CD4-positive, alpha-beta T cell treated with Interleukin-15 for 4 hours (primary cell): ENCODE data around the gene ZNF514.
A peak's percentile ranks its signal among the peaks of the same experiment; 100 is the strongest.
"Not testable (repeated sequence)": the region's sequence is repeated elsewhere in the genome, so short reads cannot be mapped to it uniquely, and the experiment has no call there.

Source experiments
- DNase-seq: peaks from one replicate; pipeline ENCODE4 v3.0.0-alpha.2; 2020; ENCODE audit warnings: low spot score

The ZNF514 gene

GRCh38 chr2:95122197-95122551 is 37.5 kb downstream of the ZNF514 start:
- DNase-seq = no peak

GRCh38 chr2:95121407-95122196 is 38.0 kb downstream of the ZNF514 start, which contains the start of gene MRPS5:
MRPS5 (minus strand) TSS chr2:95121808; CDS start chr2:95121791, 17 bp downstream.
- peak; percentile 83 for DNase-seq

- no peak for DNase-seq
These were observed 38.6 kb downstream of the ZNF514 start for GRCh38 chr2:95121093-95121406.

- DNase-seq = peak; percentile 77
These were observed 44.2 kb downstream of the ZNF514 start for GRCh38 chr2:95115418-95115817.

GRCh38 chr2:95113464-95113863 is 46.2 kb downstream of the ZNF514 start:
- DNase-seq = no peak

GRCh38 chr2:95110395-95110794 is 49.3 kb downstream of the ZNF514 start:
- DNase-seq = no peak

- DNase-seq = no peak
These were observed 50.4 kb downstream of the ZNF514 start for GRCh38 chr2:95109260-95109659.

GRCh38 chr2:95106081-95106480 is 53.6 kb downstream of the ZNF514 start:
- no peak for DNase-seq

- DNase-seq = no peak
These were observed 55.0 kb downstream of the ZNF514 start for GRCh38 chr2:95104606-95105005.

GRCh38 chr2:95099910-95100309 is 59.7 kb downstream of the ZNF514 start:
- DNase-seq = no peak

- DNase-seq = not testable (repeated sequence)
These were observed 61.4 kb downstream of the ZNF514 start for GRCh38 chr2:95098273-95098672.
